Measurements from ENCODE around the gene PNKD. TPM values are rescaled to one million over a fixed set of nuclear protein-coding genes. Genes with fewer than 3 reads are reported as not detected.

PNKD gene
- total and polyA plus RNA-seq, 3 donors from 2014 or later = 79.3 to 90.7 (median 84.2) TPM

GRCh38 chr2:218284106-218284811 lies 13.9 kb downstream of the PNKD start:
- no peaks in the 10 kb centered on the region for H3K9me3 ChIP-seq
- 65 to 72% methylated on average over 16 of the region's 16 CpGs for WGBS, 2 donors
- H3K36me3 ChIP-seq (ENCODE audit: low read depth, missing control alignments) = no peaks in the 10 kb centered on the region
- intact Hi-C loops (cut with DNase I; ENCODE audit: low total_unique reads) = no loop called here
- no peak overlapping the region for H3K4me3 ChIP-seq
- H3K27me3 ChIP-seq = no peaks in the 10 kb centered on the region
- peak overlapping the region in 1 of 2 donors; percentile 87 for H3K27ac ChIP-seq
- no peak for TF ChIP-seq CTCF (IDR thresholded peaks at IDR 0.05)
- TF ChIP-seq POLR2A (IDR thresholded peaks at IDR 0.05) = no peak
- DNase-seq = no peak
- H3K4me1 ChIP-seq = peaks cover 59% of the 10 kb centered on the region

- Histone ChIP-seq H3K27me3 (no peaks in the 10 kb centered on the region), H3K9me3 (no peaks in the 10 kb centered on the region), H3K4me1 (peaks cover 68% of the 10 kb centered on the region), H3K36me3 (ENCODE audit: low read depth, missing control alignments) (no peaks in the 10 kb centered on the region), H3K4me3 (no peak overlapping the region), H3K27ac (peak overlapping the region; percentile 87 to 90)
- intact Hi-C loops (cut with DNase I; ENCODE audit: low total_unique reads) = no loop called here
- no peak for TF ChIP-seq POLR2A (IDR thresholded peaks at IDR 0.05)
- no peak for TF ChIP-seq CTCF (IDR thresholded peaks at IDR 0.05)
- WGBS, 2 donors = 31 to 39% methylated on average over 3 to 6 of the region's 6 CpGs
- no peak for DNase-seq
Measured at GRCh38 chr2:218285604-218286003, 15.3 kb downstream of the PNKD start.

- H3K36me3 ChIP-seq (ENCODE audit: low read depth, missing control alignments) = no peaks in the 10 kb centered on the region
- peak overlapping the region; percentile 29 to 46 for H3K4me3 ChIP-seq
- H3K9me3 ChIP-seq = no peaks in the 10 kb centered on the region
- peak overlapping the region; percentile 87 to 90 for H3K27ac ChIP-seq
- 10 to 13% methylated on average over 5 to 11 of the region's 11 CpGs for WGBS, 2 donors
- no peak for TF ChIP-seq POLR2A (IDR thresholded peaks at IDR 0.05)
- no peak for TF ChIP-seq CTCF (IDR thresholded peaks at IDR 0.05)
- intact Hi-C loops (cut with DNase I; ENCODE audit: low total_unique reads) = no loop called here
- H3K27me3 ChIP-seq = no peaks in the 10 kb centered on the region
- peaks cover 78% of the 10 kb centered on the region for H3K4me1 ChIP-seq
- peak; percentile 93 for DNase-seq
Measured at GRCh38 chr2:218286570-218287459, 16.5 kb downstream of the PNKD start.

- no peak overlapping the region for H3K4me3 ChIP-seq
- 40 to 51% methylated on average over 6 of the region's 6 CpGs for WGBS, 2 donors
- H3K4me1 ChIP-seq = peaks cover 58% of the 10 kb centered on the region
- H3K9me3 ChIP-seq = no peaks in the 10 kb centered on the region
- peak; percentile 43 for DNase-seq
- TF ChIP-seq POLR2A (IDR thresholded peaks at IDR 0.05) (no peak), CTCF (IDR thresholded peaks at IDR 0.05) (no peak)
- peak overlapping the region in 1 of 2 donors; percentile 96 for H3K27ac ChIP-seq
- no peaks in the 10 kb centered on the region for H3K36me3 ChIP-seq (ENCODE audit: low read depth, missing control alignments)
- H3K27me3 ChIP-seq = no peaks in the 10 kb centered on the region
- intact Hi-C loops (cut with DNase I; ENCODE audit: low total_unique reads) = loop anchor here (5.0 kb wide), 1 partner anchor 108 kb away; the partner anchor contains the start of gene CTDSP1
Measured at GRCh38 chr2:218289639-218290315, 19.5 kb downstream of the PNKD start.
